HG02798 (cell line): ENCODE data around the gene ARIH1.
A peak's percentile ranks its signal among the peaks of the same experiment; 100 is the strongest.
"Not testable (repeated sequence)": the region's sequence is repeated elsewhere in the genome, so short reads cannot be mapped to it uniquely, and the experiment has no call there.

Experiments used
- ATAC-seq: cut with Tn5 transposase; IDR thresholded peaks from one replicate; pipeline ENCODE4 v1.9.1; 2021; ENCODE audit warnings: mild to moderate bottlenecking; ENCODE audit not compliant: unreplicated experiment, poor library complexity

The ARIH1 gene

GRCh38 chr15:72591361-72591760 lies 117.2 kb downstream of the ARIH1 start:
- no peak for ATAC-seq

GRCh38 chr15:72592097-72592496 lies 118.0 kb downstream of the ARIH1 start:
- no peak for ATAC-seq

GRCh38 chr15:72592676-72593075 lies 118.5 kb downstream of the ARIH1 start:
- ATAC-seq: no peak

- no peak for ATAC-seq
Measured at GRCh38 chr15:72593838-72594237, 119.7 kb downstream of the ARIH1 start.

DNA sequence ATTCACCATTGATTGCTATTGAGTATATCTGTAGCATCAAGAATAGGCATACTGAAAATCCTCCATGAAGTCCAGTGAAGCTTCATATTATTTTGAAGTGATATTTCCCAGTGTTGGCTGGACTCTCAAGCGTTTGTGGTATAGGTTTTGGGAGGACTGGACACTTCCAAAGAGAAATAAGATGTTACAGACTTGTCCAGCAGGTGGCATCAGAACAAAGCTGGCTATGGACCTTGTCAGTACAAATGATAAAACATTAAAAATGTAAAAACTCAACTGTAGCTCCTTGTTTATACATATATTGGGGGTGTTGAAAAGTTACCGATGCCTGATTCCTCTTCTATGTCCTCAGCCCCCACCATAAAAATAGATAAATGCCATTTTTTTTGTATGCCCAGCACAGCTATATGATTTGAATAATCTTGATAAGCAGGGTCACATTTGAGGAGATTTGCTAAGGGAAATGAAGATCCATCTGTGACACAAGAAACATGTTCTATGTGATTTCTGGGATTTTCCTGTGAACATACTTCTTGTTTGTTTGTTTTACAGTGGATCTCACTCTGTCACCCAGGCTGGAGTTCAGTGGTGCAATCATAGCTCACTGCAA lies 125.8 kb downstream of the ARIH1 start:
- ATAC-seq: no peak

GRCh38 chr15:72604794-72605193 lies 130.7 kb downstream of the ARIH1 start:
- no peak for ATAC-seq

DNA sequence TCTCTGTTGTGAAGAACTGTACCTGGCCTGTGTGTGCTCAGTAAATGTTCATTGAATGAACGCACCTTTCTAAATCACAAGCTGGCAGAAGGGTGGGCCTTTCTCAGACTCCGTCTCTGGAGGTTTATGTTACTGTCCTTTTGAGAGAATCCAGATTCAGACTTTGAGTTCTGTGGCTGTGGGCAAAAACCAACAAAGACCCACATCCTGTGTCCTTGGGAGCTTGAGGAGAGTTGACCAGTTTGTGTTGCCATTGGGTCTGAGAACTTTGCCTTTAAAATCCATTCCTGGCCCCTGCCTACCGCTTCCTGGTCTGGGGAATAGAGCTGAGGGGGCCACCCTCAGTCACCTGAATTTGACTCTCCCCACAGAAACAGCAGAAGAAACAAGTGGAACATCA lies 134.0 kb downstream of the ARIH1 start:
- ATAC-seq: not testable (repeated sequence)

GRCh38 chr15:72609862-72610261 lies 135.7 kb downstream of the ARIH1 start:
- no peak for ATAC-seq

DNA sequence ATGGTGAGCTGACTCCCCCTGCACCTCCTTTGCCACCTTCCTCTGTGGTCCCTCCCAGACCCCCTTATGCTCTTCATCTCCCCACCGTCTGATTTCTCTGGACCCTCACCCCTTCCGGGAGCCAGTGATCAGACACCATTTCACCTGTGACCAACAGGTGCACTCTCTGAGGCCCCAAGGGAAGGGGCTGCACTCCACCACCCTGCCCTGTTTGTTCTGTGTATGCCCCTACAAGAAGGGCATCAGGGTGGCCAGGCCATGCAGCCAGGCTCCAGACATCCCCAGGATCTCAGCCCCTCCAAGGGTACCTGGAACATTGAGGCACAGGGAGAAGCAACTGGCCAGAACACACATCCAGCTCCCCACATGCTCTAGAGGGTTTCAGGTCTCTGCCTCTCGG lies 138.2 kb downstream of the ARIH1 start:
- not testable (repeated sequence) for ATAC-seq

GRCh38 chr15:72614810-72615532 lies 140.8 kb downstream of the ARIH1 start:
- no peak for ATAC-seq

- ATAC-seq: not testable (repeated sequence)
Measured at GRCh38 chr15:72615533-72616233, 141.6 kb downstream of the ARIH1 start.

DNA sequence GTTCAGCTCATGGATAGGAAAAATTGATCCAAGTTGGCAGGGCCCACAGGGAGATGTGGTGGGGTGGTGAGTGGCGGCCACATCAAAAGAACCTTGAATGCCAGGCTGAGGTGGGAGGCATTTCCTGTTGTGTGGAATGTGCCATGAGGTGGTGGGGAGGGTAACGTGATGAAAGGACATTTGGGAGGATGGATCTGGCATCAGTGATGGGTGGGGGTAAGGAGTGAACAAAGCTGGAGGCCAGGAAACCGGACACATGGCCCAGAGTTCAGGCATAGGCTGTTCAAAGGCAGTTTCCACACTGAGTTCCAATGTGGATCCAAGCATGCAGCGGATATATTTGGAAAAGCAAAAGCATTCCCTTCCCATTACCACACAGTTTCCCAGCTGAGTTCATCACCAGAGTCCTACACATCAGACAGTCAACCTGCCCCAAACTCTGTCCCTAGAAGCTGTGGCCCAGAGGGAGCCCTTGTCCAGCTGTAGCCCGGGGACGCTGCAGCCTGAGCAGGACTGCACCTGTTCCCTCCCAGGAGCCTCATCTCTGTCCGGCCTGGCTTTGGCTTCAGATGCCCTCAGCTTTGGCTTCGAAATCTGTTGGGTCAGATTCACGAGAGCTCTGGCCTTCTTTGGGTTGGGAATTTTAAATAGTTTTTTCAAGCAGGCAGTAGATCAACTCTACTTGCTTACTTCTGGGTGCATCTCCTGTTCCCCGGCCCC lies 142.5 kb downstream of the ARIH1 start:
- ATAC-seq: no peak

DNA sequence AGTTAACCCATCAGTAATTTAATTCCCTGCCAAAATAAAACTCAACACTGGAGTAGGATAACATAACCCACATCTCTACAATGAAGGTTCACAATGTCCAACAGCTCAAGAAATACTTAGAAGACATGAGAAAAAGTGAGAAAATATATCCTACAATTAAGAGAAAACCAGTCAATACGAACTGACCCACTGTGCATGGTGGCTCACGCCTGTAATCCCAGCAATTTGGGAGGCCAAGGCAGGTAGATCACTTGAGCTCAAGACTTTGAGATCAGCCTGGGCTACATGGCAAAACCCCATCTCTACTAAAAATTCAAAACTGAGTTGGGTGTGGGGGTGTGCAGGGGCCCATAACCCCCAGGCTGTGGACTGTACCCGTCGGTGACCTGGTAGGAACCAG lies 149.7 kb downstream of the ARIH1 start:
- ATAC-seq: not testable (repeated sequence)

DNA sequence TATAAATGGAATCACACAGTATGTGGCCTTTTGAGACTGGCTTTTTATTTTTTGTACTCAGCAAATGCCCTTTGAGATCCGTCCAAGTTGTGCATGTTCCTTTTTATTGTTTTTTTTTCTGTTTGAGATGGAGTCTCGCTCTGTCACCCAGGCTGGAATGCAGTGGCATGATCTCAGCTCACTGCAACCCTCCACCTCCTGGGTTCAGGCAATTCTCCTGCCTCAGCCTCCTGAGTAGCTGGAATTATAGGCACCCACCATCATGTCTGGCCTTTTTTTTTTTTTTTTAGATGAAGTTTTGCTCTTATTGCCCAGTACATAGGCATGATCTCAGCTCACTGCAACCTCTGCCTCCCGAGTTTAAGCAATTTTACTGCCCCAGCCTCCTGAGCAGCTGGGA lies 152.0 kb downstream of the ARIH1 start:
- not testable (repeated sequence) for ATAC-seq

DNA sequence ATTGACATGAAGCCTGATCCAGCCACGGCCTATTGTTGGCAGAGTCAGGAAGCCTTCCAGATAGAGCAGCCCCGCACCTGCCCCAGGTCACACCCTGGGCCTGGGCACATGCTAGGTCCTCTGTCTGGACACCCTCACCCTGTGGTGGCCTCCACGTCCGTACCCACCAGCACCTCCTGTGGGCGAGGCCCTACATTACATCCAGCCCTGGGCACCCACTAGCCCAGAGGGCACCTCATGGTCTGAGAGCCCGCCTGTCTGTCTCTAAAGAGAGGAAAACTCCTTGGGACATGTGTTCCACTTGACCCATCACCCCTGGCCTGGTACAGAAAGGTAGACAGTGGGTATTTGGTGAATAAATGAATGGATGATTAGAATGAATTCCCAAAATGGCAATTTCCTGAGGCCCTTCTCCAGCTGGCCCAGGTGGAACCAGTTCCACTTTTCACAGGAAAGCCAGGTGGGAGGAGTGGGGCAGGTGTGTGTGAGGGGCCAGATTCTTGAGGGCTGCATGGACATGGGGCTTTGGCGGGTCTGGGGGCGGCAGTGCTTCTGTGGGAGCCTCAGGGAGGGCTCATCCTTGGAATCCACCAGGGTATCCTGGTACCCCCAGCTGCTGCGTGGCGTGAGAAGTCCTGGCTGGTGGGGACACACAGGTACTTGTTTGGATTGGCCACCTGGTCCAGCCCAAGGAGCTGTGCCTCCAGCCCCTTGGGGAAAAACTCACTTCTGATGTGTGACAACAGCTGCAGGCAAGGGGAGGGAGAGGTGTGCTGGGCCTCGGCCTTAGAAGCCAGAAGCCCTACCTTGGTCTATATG lies 154.3 kb downstream of the ARIH1 start:
- not testable (repeated sequence) for ATAC-seq

- not testable (repeated sequence) for ATAC-seq
Measured at GRCh38 chr15:72629068-72629570, 155.0 kb downstream of the ARIH1 start.

GRCh38 chr15:72636519-72637282 lies 162.6 kb downstream of the ARIH1 start:
- peak; percentile 81 for ATAC-seq

- not testable (repeated sequence) for ATAC-seq
Measured at GRCh38 chr15:72639759-72640483, 165.8 kb downstream of the ARIH1 start.
